ENCODE data around the gene ATOSA.

GRCh38 chr15:52652984-52653383 is 26.2 kb downstream of the ATOSA start:
- TF ChIP-seq CTCF (IDR thresholded peaks at IDR 0.05), result no peak
- no peak for TF ChIP-seq POLR2A (IDR thresholded peaks at IDR 0.05)

Data from heart left ventricle (tissue), 13 donors.